Measurements from ENCODE around the gene ADO.

DNA sequence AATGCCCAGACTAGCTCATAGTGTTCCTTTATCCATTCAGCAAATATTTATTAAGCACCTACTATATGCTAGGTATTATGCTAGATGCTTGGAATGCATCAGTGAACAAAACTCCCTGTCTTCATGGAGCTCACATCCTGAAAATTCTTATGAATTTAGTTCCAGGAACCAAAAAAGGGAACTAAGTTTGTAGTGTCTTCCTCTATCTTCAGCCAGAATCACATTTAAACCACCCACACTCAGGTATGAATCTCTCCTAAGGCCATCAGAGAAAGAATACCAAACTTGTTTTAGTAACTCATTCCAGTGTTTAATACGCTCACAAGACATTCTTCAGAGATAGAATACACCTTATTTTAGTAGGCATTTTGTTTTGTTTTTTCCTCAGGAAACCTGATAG, 21.8 kb downstream of the ADO start:
- TF ChIP-seq, protein P1, sequence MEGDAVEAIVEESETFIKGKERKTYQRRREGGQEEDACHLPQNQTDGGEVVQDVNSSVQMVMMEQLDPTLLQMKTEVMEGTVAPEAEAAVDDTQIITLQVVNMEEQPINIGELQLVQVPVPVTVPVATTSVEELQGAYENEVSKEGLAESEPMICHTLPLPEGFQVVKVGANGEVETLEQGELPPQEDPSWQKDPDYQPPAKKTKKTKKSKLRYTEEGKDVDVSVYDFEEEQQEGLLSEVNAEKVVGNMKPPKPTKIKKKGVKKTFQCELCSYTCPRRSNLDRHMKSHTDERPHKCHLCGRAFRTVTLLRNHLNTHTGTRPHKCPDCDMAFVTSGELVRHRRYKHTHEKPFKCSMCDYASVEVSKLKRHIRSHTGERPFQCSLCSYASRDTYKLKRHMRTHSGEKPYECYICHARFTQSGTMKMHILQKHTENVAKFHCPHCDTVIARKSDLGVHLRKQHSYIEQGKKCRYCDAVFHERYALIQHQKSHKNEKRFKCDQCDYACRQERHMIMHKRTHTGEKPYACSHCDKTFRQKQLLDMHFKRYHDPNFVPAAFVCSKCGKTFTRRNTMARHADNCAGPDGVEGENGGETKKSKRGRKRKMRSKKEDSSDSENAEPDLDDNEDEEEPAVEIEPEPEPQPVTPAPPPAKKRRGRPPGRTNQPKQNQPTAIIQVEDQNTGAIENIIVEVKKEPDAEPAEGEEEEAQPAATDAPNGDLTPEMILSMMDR (conservative IDR thresholded peaks at IDR 0.05), result no peak
- no peak for TF ChIP-seq ZFX (IDR thresholded peaks at IDR 0.05)
